Measurements from ENCODE around the gene GDF7. TPM values are rescaled to one million over a fixed set of nuclear protein-coding genes. Genes with fewer than 3 reads are reported as not detected.

Gene GDF7
- polyA plus RNA-seq, 3 donors = not detected

- no peak for TF ChIP-seq CTCF (IDR thresholded peaks at IDR 0.05)
- Histone ChIP-seq H3K4me2 (replicated peaks; ENCODE audit: extremely low read depth, low read length, poor library complexity, severe bottlenecking) (no peak overlapping the region), H3K9me3 (replicated peaks in 1 of 2; ENCODE audit: control insufficient read depth in 1 of 2, insufficient read depth in 1 of 2, low read length in 2 of 2) (no peaks in the 10 kb centered on the region), H3K4me3 (replicated peaks in 1 of 3; ENCODE audit: low read depth in 2 of 3, low read length in 3 of 3) (no peak overlapping the region), H2AFZ (ENCODE audit: insufficient read depth, low read depth, low read length, poor library complexity, severe bottlenecking) (no peak overlapping the region), H3K27ac (ENCODE audit: low read depth in 1 of 2, low read length in 2 of 2) (no peak overlapping the region), H3K9ac (ENCODE audit: insufficient read depth, low read length, poor library complexity, severe bottlenecking) (no peak overlapping the region), H3K79me2 (ENCODE audit: insufficient read depth, low read length) (peaks cover 5% of the 10 kb centered on the region), H4K20me1 (ENCODE audit: insufficient read depth, low read length) (peaks cover 63% of the 10 kb centered on the region), H3K27me3 (ENCODE audit: control insufficient read depth in 2 of 2, insufficient read depth in 2 of 2, low read length in 2 of 2) (no peaks in the 10 kb centered on the region), H3K4me1 (ENCODE audit: control insufficient read depth in 1 of 2, insufficient read depth in 2 of 2, low read length in 2 of 2) (no peaks in the 10 kb centered on the region), H3K36me3 (replicated peaks in 1 of 2; ENCODE audit: control insufficient read depth in 1 of 2, insufficient read depth in 2 of 2, low read length in 2 of 2) (peaks cover 85 to 98% of the 10 kb centered on the region in 2 donors)
- Mint-ChIP-seq H3K27me3 (ENCODE audit: low read depth in 3 of 3) (peaks cover 0 to under 1% (median 0%) of the 10 kb centered on the region in 3 donors), H3K4me1 (peaks cover 2% of the 10 kb centered on the region), H3K27ac (peak overlapping the region in 1 of 7 donors; percentile 7), H3K36me3 (peaks cover 75 to 95% of the 10 kb centered on the region in 2 donors), H3K9me3 (no peaks in the 10 kb centered on the region), H3K4me3 (no peak overlapping the region)
- 97% methylated on average over 11 of the region's 13 CpGs for WGBS (ENCODE audit: insufficient coverage)
- DNase-seq = no peak
- intact Hi-C loops (cut with micrococcal nuclease) = loop anchor here in 1 of 2 donors (5.0 kb wide), 1 partner anchor 241 kb away; no protein-coding TSS in a partner anchor
Measured at GRCh38 chr2:20638014-20638413, 28.9 kb upstream of the GDF7 start.

GRCh38 chr2:20638646-20639430 lies 28.1 kb upstream of the GDF7 start:
- intact Hi-C loops (cut with micrococcal nuclease) = loop anchor here in 1 of 2 donors (5.0 kb wide), 1 partner anchor 242 kb away; no protein-coding TSS in a partner anchor
- H3K4me1 ChIP-seq (ENCODE audit: control insufficient read depth in 1 of 2, insufficient read depth in 2 of 2, low read length in 2 of 2) = no peaks in the 10 kb centered on the region
- TF ChIP-seq CTCF (IDR thresholded peaks at IDR 0.05) = no peak
- no peak overlapping the region for H3K4me2 ChIP-seq (replicated peaks; ENCODE audit: extremely low read depth, low read length, poor library complexity, severe bottlenecking)
- peaks cover 69% of the 10 kb centered on the region for H4K20me1 ChIP-seq (ENCODE audit: insufficient read depth, low read length)
- no peaks in the 10 kb centered on the region for H3K27me3 ChIP-seq (ENCODE audit: control insufficient read depth in 2 of 2, insufficient read depth in 2 of 2, low read length in 2 of 2)
- Mint-ChIP-seq H3K27me3 (ENCODE audit: low read depth in 3 of 3) (peaks cover 0 to 1% (median 0%) of the 10 kb centered on the region in 3 donors), H3K4me1 (peaks cover 5% of the 10 kb centered on the region), H3K9me3 (no peaks in the 10 kb centered on the region), H3K4me3 (no peak overlapping the region), H3K27ac (peak overlapping the region in 3 of 7 donors; percentile 7 to 61 (median 16)), H3K36me3 (peaks cover 80 to 96% of the 10 kb centered on the region in 2 donors)
- H3K36me3 ChIP-seq (replicated peaks in 1 of 2; ENCODE audit: control insufficient read depth in 1 of 2, insufficient read depth in 2 of 2, low read length in 2 of 2) = peaks cover 87 to 98% of the 10 kb centered on the region in 2 donors
- H3K4me3 ChIP-seq (replicated peaks in 1 of 3; ENCODE audit: low read depth in 2 of 3, low read length in 3 of 3) = no peak overlapping the region
- H3K9ac ChIP-seq (ENCODE audit: insufficient read depth, low read length, poor library complexity, severe bottlenecking) = no peak overlapping the region
- peaks cover 5% of the 10 kb centered on the region for H3K79me2 ChIP-seq (ENCODE audit: insufficient read depth, low read length)
- no peak for DNase-seq
- H3K9me3 ChIP-seq (replicated peaks in 1 of 2; ENCODE audit: control insufficient read depth in 1 of 2, insufficient read depth in 1 of 2, low read length in 2 of 2) = no peaks in the 10 kb centered on the region
- no peak overlapping the region for H2AFZ ChIP-seq (ENCODE audit: insufficient read depth, low read depth, low read length, poor library complexity, severe bottlenecking)
- H3K27ac ChIP-seq (ENCODE audit: low read depth in 1 of 2, low read length in 2 of 2) = no peak overlapping the region
- WGBS (ENCODE audit: insufficient coverage) = 99% methylated on average over 12 of the region's 15 CpGs

Measured in CD14-positive monocyte (primary cell).